TTC549 (cell line): ENCODE data around the gene RALGPS1.

Experiments used
- FAIRE-seq: peaks from 2 replicates; lab custom pipeline; 2012; peaks lifted over from hg19 to GRCh38; lab: Jason Lieb, UNC

Gene RALGPS1, protein sequence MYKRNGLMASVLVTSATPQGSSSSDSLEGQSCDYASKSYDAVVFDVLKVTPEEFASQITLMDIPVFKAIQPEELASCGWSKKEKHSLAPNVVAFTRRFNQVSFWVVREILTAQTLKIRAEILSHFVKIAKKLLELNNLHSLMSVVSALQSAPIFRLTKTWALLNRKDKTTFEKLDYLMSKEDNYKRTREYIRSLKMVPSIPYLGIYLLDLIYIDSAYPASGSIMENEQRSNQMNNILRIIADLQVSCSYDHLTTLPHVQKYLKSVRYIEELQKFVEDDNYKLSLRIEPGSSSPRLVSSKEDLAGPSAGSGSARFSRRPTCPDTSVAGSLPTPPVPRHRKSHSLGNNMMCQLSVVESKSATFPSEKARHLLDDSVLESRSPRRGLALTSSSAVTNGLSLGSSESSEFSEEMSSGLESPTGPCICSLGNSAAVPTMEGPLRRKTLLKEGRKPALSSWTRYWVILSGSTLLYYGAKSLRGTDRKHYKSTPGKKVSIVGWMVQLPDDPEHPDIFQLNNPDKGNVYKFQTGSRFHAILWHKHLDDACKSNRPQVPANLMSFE

DNA sequence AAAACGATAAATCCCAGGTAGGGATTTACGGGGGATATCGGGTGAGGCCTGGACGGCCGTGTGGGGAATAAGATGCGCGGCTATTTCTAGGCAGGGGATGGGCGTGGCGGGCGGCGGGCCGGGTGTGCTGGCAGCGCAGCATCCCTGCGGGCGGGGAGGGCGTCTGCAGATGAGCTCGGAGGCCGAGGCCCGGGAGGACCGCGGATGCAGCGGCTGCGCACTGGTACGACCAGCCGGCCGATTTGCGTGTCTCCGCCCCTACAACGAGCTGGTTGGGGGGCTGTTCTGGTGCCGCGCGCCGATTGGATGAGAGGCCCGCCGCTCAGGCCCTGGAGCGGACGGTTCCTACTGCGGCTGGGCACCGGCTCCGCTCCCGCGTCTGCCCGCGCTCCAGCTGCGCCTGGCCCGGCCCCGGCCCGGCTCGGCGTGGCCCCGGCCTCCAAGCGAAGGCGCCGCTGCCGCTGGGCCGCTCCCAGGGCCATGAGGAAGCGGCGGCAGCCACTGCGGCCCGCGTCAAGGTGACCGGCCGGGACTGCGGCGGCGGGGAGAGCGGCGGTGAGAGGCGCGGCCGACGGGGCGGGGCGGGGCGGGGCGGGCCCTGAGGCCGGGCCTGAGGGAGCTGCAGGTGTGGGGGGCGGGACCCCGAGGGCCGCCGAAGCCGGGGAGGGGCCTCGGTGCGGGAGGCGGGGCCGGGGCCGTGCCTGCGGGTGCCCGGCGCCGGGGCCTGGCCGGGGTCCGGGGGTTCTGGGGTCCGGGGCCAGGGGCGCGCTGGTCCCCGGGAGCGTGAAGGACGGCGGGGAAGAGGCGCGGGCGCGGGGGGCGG lies at the start of gene RALGPS1:
RALGPS1 (plus strand) TSS at position 325 of the 823 bp plus-strand sequence. CDS start 47,508 bp downstream, outside the sequence.
- FAIRE-seq = no peak

DNA sequence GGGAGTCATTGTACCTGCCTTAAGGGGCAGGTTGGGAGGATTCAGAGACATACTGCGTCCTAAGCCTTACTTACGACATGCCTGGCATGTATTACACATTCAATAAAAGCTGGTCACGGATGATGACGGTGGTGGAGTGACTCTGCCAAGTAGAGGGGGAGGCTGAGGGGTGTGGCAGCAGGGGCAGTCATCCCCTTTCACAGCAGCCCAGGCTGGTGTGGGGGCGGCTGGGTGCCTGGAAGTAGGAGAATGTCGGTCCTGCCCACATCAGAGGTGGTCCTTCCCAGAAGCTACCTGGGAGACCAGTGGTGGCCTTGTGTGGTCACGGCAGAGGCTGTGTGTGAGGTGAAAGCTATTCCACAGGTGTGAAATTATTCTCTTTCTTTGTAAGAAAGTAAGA lies 45.2 kb upstream of the RALGPS1 start:
- FAIRE-seq = no peak

DNA sequence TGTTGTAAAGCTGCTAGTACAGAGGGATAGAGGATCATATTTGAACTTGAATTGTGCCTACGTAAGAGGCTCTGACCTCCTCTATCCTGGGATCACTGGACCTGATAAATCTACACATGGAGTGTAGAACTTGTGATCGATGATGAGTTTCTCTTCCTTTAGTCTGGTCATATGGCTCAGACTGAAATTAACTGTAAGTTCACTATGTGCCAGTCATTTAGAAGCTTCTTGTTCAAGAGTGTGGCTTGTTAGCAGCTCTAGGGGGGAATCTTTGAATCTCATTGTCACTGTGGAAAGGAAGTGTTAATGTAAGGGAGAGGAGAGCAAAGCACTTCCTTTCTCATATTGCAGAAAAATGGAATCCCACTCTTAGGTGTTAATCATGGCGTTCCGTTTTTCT lies 42.1 kb upstream of the RALGPS1 start:
- FAIRE-seq = no peak

DNA sequence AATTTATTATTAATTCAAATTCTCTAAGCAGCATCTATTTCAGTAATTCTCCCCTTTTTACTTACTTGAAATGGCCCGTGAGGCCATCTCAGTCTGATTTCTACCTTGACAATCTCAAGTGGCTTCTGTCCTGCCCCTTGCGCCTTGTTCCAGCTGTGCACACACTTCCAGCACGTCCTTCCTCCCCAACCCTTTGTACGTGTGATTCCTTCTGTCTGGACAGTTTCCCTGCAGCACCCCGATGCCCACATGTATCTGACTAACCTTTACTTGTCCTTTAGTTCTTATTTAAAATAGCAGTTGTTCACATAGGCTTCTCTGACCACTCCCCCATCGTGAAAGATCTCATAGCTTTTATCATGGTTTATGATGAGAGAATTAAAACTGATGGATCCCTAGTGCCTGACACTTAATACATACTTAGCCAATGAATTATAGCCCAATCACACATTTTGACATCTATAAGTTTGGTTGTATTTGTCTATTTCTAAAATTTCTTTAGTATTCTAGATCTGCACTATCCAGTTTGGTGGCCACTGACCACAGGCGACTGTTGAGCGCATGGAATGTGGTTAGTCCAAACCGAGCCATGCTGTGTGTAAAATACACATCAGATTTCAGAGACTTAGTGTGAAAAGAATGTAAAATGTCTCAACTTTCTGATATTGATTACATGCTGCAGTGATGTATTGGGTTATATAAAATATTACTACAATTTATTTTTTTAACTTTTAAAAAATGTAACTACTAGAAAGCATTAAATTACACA lies 39.9 kb upstream of the RALGPS1 start:
- no peak for FAIRE-seq

DNA sequence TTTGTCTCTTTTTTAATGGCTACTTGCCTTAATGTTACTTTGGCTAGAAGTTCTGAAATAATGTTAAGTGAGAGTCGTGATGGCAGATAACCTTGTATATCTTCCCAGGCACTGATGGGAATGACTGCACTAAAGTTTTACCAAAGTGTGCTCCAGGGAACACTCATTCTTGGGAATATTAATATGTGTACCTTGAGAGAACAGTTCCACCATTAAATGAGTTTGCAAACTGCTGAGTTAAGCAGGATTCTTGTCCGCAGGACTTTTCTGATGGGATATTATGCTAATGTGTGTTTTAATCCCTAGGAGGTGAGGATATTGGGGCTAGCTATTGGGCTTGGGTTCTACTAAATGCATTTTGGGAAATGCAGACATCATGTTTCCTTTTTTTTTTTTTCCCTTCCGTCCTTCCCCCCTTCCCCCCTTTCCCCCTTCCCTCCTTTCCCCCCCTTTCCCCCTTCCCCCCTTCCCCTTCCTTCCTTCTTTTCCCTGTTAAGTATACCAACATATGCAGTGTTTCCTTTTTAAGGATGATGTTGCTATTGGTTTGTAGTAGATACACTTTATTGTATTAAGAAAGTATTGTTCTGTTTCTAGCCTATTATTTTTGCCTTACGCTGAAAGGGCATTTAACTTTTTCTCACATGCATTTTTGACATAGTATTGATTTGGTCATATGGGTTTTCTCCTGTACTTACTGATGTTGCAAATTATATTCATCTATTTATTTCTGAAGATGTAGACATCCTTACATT lies 38.6 kb upstream of the RALGPS1 start:
- no peak for FAIRE-seq

DNA sequence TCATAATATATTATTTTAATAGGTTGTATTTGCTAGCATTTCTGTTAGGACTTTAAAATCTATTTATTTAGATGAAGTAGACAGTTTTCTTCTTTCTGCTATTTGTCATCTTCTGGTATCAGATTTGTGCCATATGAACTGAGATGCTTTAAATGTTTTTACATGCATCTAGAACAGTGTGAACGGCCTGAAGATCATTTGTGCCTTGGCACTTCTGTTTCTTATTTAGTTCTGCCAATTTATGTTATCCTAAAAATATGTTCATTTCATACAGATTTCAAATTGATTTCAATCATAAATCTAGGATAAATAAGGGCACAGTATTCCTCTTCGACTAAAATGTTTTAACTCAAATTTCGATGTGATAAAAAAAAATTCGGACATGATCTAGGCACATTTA lies 38.1 kb upstream of the RALGPS1 start:
- FAIRE-seq = no peak

DNA sequence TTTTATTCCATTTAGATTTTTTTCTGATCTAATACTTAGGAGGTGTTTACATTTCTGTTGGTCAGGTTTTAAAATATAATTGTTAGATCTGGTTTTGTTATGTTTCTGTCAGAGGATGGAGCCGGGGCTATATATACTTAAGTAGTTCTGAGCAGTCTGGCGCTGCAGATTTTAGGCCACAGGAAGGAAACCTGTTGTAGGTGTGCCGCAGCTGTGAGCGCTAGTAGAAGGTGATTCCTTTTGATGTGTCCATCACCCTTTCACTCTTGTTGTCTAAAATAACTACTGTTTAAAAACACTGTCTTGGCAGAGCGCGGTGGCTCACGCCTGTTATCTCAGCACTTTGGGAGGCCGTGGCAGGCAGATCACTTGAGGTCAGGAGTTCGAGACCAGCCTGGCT lies 37.2 kb upstream of the RALGPS1 start:
- FAIRE-seq = no peak

DNA sequence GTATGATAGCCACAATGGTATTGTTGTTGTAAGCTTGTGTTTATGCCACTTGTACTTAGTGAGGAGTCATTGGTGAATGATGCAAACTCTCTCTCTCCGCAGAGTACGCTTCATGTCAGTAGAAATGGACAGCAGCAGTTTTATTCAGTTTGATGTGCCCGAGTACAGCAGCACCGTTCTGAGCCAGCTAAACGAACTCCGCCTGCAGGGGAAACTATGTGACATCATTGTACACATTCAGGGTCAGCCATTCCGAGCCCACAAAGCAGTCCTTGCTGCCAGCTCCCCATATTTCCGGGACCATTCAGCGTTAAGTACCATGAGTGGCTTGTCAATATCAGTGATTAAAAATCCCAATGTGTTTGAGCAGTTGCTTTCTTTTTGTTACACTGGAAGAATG lies 35.3 kb upstream of the RALGPS1 start:
- FAIRE-seq = no peak

DNA sequence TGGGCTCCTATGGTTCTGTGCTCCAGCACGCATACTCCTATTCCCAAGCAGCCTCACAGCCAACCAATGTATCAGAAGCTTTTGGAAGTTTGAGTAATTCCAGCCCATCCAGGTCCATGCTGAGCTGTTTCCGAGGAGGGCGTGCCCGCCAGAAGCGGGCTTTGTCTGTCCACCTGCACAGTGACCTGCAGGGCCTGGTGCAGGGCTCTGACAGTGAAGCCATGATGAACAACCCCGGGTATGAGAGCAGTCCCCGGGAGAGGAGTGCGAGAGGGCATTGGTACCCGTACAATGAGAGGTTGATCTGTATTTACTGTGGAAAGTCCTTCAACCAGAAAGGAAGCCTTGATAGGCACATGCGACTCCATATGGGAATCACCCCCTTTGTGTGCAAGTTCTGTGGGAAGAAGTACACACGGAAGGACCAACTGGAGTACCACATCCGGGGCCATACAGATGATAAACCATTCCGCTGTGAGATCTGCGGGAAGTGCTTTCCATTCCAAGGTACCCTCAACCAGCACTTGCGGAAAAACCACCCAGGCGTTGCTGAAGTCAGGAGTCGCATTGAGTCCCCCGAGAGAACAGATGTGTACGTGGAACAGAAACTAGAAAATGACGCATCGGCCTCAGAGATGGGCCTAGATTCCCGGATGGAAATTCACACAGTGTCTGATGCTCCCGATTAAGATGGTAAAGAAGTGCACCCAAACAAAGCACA lies 34.2 kb upstream of the RALGPS1 start:
- FAIRE-seq = no peak

DNA sequence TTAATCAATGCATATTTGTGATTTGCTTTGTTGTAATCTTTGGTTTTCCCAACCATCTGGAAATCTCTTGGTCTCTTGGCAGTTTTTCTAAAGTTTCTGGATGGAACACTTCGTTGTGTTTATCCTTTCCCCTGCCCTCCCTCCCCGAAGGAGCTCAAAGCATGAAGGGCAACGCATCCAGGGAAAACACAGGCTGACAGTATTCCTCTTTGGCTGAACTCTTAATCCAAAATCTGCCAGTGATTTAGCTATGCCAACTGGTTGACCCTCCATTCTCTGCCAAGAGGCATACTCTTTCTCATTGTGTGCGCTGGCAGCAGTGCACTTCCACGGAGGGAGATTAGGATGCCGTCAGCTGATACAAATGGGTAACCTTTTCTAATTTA lies 33.6 kb upstream of the RALGPS1 start:
- no peak for FAIRE-seq

DNA sequence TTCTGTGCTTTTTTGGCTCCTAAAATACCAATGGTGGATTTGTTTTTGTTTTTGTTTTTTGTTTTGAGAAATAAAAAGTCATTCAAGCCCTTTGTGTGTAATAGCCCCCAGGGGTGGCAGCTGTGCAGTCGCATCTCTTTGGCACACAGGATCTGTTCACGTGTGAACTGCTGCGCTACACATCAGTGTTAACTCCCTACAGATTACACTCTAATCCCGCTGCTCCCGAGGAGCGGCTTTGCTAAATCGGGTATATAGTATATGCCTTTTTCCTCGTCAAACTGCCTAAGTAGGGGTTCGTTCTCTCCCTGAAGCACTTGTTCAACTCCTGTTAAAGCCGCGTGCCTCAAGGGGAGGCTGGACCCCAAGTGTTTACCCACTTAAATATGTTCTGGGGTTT lies 31.8 kb upstream of the RALGPS1 start:
- no peak for FAIRE-seq

DNA sequence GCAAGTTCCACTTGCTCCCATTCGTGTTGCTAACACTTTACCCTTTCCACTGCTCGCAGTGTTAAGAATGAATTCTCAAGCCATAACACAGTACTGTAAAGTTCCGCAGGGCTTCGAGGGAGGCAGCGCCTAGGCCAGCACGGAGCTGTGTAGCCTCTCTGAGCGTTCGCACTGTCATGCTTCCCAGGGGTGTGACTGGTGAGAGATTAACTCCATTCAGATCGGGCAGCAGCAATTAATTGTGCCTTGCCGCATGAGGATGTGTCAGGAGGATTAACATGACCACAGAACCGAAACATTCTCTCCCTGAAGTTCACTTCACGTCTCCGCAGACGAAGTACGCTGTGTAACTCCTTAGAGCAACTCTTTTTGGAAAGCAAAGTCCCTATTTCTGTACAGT lies 30.9 kb upstream of the RALGPS1 start:
- no peak for FAIRE-seq

DNA sequence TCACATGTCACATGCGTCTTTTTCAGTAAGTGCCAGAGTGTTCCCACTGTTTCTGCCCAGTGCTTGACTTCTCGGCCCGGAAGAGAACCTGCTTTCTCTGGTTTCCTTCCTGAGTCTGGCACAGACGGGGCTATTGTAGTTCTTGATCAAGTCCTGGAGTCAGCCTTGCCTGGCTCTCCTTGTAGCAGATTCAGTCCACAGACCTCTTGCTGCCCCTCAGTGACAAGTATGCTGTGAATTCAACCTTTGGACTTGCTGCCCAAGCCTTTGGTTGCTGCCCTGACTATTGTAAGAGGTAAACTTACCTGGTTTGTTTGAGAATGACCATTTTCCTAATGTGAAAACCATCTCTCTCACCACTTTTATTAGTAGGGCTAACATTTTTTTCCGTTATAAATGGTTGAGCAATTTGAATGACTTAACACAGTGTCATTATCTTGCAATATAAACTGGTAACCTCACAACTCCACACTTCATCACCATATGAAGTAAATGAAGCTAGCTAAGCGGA lies 29.4 kb upstream of the RALGPS1 start:
- FAIRE-seq = no peak

DNA sequence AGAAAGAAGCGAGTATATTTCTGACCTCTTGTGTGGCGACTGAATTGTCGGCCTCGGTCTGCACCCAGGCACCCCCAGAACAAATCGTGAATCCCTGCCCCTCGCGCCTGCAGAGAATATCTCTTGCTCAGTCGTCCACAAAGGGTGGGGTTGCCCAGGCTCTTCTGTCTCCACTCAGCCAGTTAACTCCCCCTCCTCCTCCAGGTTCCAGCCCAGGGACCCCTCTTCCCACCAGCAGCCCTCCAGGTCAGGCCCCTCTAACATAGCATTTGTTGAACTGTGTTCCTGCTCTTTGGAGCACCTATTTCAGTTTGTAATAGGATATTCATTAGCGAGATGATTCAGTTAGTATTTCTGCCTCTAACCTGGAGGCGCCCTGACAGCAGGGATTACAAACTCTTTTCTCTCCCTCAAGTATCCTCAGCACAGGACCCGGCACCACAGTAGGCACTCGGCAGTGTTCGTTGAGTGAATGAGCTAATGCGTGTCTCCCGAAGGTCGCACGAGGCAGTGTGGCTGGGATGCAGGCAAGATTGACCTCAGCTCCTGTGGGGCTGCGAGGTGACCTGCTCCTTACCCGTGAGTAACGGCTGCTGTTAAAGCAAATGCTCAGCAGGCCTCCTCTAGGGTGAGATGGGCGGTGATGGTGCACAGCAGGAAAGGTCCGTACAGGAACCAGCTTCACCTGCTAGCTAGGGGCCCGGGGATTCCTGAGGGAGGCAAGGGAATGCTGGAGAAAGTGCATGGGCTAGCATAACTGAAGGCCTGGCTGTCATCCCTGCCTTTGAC lies 28.4 kb upstream of the RALGPS1 start:
- FAIRE-seq = no peak

DNA sequence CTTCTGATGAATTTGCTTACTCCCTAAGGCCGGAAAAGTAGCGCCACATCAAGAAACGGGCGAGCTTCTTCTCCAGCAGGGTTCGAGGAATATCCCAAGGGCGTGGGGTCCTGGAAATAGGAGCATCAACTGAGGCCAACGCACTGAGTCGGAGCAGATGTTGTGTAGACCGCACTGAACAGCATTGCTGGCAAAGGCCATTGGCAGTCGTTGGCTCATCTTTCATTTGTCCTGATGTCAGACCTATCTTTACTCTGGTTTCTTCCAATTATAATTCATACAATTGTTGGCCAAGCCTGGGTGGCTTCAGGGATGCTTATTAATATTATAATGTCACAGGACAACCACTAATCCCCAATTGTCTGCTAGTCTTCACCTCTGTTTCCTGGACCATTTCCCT lies 27.7 kb upstream of the RALGPS1 start:
- no peak for FAIRE-seq

DNA sequence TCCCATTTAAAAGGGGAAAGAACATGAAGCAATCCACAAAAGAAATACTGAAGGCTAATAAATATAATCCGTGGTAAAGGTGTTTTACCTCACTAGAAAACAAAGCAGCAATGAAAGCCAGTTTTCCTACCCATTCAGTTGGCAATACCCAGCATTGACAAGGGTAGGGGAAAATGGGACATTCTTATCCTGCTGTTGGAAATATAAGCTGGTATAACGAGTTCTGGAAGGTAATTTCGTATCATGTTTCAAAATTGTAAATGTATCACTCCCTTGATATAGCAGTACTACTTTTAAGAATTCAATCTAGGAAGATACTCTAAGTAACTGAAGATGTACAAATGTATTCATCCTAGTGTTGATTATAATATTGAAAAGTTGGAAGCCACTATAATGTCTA lies 22.9 kb upstream of the RALGPS1 start:
- FAIRE-seq = no peak

DNA sequence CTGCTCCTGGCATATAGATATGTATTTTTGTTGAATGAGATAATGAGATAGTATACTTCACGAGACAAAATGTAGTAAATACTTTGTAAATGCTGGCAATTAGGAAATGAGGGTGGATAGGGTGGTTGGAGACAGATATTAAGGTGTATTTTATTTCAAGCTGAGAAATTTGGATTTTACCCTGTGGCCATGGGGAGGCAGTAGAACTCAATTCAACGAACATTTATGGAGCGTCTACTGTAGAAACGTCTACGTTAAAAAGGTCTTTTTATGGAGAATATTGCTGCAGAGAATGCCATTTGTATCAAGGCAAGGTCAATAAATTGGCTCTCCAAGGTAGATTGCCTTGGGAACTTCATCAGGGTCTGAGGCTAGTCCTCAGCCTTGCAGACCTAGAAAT lies 21.5 kb upstream of the RALGPS1 start:
- FAIRE-seq = no peak

DNA sequence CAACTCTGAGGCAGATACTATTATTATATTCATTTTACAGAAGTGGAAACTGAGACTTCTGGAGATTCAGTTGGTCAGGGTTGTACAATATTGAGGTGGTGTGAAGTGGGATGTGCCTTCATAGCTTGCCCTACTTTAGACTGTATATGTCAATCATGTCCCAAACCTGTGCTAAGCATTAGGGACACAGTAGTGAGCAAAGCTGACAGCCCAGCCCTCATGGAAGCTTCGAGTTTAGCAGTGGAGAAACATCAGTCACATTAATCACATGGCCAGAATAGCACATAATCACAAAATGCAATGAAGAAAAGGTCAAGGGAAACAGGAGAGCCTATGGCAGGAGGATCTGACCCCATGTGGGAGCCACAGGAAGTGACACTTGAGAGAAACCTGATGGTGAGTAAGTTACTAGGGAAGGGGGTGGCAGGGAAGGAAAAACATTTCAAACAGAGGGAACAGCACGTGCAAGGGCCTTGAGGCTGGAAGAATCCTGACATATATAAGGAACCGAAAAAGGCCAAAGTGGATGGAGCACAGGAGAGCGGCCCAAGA lies 20.5 kb upstream of the RALGPS1 start:
- FAIRE-seq = no peak

DNA sequence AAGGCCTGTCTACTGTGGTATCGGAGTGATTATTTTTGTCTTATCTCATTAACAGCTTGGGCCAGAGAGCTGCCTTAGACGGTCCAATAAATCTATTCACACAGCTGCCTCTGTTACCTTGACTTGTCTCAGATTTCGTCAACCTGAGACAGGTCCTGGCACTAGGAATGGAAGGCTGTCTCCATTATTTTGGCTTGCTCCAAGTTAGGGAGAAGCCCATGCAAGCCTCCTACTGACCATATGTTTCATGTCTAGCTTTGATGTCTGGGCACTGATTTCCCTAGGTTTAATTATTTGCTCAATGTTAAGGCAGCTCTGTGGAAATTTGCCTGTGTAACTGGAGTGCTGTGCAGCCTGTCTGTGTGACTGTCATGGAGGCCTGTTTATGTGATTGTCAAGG lies 12.4 kb upstream of the RALGPS1 start:
- no peak for FAIRE-seq

DNA sequence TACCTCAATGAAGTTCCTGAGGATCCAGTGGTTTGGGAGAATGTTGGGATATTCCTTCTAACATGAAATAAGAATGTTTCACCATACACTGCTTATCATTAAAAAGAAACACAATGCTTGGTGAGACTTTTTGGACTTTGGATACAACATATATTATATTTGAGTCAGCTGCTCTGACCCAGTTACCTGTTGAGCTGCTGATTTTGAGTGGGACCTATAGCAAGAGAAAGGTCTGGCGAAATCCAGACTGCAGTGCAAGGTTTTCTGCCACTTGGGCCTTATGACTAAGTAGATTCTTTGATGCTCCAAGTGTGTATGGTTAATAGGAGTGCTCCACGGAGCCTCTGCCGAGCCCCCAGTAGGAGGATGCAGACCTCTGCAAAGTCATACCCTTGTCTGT lies 10.0 kb upstream of the RALGPS1 start:
- no peak for FAIRE-seq
